ENCODE measurements around the gene PRDM10. TPM values are rescaled to one million over a fixed set of nuclear protein-coding genes. Genes with fewer than 3 reads are reported as not detected.
"Not testable (repeated sequence)": the region's sequence is repeated elsewhere in the genome, so short reads cannot be mapped to it uniquely, and the experiment has no call there.

PRDM10 gene
- total and polyA plus RNA-seq, 7 experiments from 2014 or later: 2.5 to 16.3 (median 13.4) TPM

DNA sequence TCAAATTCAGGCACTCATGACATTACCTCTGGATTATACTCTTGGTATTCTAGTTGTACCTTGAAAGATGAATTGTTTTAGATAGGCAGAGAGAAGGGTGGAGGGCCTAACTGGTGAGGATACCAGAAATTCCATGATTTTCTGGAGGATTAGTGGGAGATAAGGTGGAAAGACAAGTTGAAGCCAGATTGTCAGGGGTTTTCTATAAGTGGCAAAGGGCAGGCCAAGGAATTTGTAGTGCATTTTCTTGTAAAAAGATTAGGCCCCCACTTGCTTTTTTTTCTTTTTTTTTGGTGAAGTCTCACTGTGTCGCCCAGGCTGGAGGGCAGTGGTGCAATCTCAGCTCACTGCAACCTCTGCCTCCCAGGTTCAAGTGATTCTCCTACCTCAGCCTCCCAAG lies 28.4 kb upstream of the PRDM10 start:
- Histone ChIP-seq H3K9me3 (ENCODE audit: control insufficient read depth in 2 of 3, low read length in 3 of 3) (no peaks in the 10 kb centered on the region), H3K27me3 (ENCODE audit: control insufficient read depth in 2 of 2, insufficient read depth in 2 of 2, low read length in 2 of 2) (no peaks in the 10 kb centered on the region), H3K4me3 (ENCODE audit: low read length) (no peak overlapping the region), H3K4me1 (ENCODE audit: control insufficient read depth in 2 of 2, insufficient read depth in 2 of 2, low read length in 2 of 2) (no peaks in the 10 kb centered on the region), H3K27ac (ENCODE audit: low read depth, low read length) (no peak overlapping the region), H3K36me3 (ENCODE audit: control insufficient read depth in 2 of 3, insufficient read depth in 3 of 3, low read length in 3 of 3) (no peaks in the 10 kb centered on the region)
- ChIA-PET CTCF (no interaction called here), POLR2A (no interaction called here)
- H3K27ac Mint-ChIP-seq: no peak overlapping the region
- intact Hi-C loops (cut with micrococcal nuclease): no loop called here
- H3K9me3 Mint-ChIP-seq: no peaks in the 10 kb centered on the region
- no peaks in the 10 kb centered on the region for H3K4me1 Mint-ChIP-seq
- ATAC-seq: no peak
- no peak for DNase-seq
- H3K36me3 Mint-ChIP-seq: no peaks in the 10 kb centered on the region
- H3K27me3 Mint-ChIP-seq: peaks cover 0 to 4% (median 0%) of the 10 kb centered on the region in 5 donors
- H3K4me3 Mint-ChIP-seq: no peak overlapping the region

DNA sequence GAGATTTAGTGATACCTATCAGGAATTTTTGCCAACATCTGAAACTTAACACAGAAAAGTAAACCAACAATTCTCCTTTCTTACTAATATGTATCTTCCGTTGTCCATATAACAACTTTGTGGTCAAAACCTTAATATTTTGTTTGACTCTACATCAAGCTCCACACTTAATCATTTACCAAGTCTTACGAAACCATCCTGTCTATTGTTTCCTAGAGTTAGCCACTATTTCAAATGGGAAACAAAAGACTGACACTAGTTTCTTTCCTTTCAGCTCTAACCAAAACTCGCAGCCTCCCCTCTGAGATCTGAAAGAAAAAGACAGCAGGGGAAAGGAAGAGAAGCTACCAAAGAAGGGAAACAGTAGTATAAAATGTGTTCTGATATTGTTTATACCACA lies 26.5 kb upstream of the PRDM10 start:
- CTCF ChIA-PET: no interaction called here
- Mint-ChIP-seq H3K4me3 (no peak overlapping the region), H3K9me3 (no peaks in the 10 kb centered on the region), H3K27me3 (peaks cover 0 to 4% (median 0%) of the 10 kb centered on the region in 5 donors), H3K36me3 (no peaks in the 10 kb centered on the region), H3K4me1 (no peaks in the 10 kb centered on the region), H3K27ac (no peak overlapping the region)
- H3K27ac ChIP-seq (ENCODE audit: low read depth, low read length): no peak overlapping the region
- H3K4me3 ChIP-seq (ENCODE audit: low read length): no peak overlapping the region
- POLR2A ChIA-PET: no interaction called here
- H3K9me3 ChIP-seq (ENCODE audit: control insufficient read depth in 2 of 3, low read length in 3 of 3): no peaks in the 10 kb centered on the region
- ATAC-seq (no peak), DNase-seq (no peak)
- H3K27me3 ChIP-seq (ENCODE audit: control insufficient read depth in 2 of 2, insufficient read depth in 2 of 2, low read length in 2 of 2): no peaks in the 10 kb centered on the region
- no peaks in the 10 kb centered on the region for H3K4me1 ChIP-seq (ENCODE audit: control insufficient read depth in 2 of 2, insufficient read depth in 2 of 2, low read length in 2 of 2)
- no peaks in the 10 kb centered on the region for H3K36me3 ChIP-seq (ENCODE audit: control insufficient read depth in 2 of 3, insufficient read depth in 3 of 3, low read length in 3 of 3)
- intact Hi-C loops (cut with micrococcal nuclease): no loop called here

DNA sequence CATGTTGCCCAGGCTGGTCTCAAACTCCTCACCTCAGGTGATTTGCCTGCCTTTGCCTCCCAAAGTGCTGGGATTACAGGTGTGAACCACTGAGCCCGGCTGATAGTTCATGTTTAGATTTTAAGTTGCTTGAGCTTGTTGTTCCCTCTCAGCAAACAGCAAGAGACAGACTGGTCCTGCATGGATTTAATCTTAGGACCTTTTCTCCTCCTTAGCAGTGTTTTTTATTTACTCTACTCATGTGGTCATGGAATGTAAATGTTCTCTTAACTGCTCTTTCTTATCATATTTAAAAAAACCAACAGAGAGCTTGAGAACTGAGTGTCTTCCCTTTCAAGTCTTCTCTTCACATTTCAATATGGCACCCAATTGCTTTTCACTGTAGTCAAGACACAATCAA lies 22.7 kb upstream of the PRDM10 start:
- CTCF ChIA-PET: no interaction called here
- Mint-ChIP-seq H3K4me3 (no peak overlapping the region), H3K4me1 (no peaks in the 10 kb centered on the region), H3K27ac (no peak overlapping the region), H3K36me3 (no peaks in the 10 kb centered on the region), H3K27me3 (peaks cover 0 to 4% (median 0%) of the 10 kb centered on the region in 5 donors), H3K9me3 (no peaks in the 10 kb centered on the region)
- no peaks in the 10 kb centered on the region for H3K36me3 ChIP-seq (ENCODE audit: control insufficient read depth in 2 of 3, insufficient read depth in 3 of 3, low read length in 3 of 3)
- no peaks in the 10 kb centered on the region for H3K9me3 ChIP-seq (ENCODE audit: control insufficient read depth in 2 of 3, low read length in 3 of 3)
- POLR2A ChIA-PET: no interaction called here
- ATAC-seq: no peak
- DNase-seq: no peak
- H3K27ac ChIP-seq (ENCODE audit: low read depth, low read length): no peak overlapping the region
- intact Hi-C loops (cut with micrococcal nuclease): no loop called here
- H3K27me3 ChIP-seq (ENCODE audit: control insufficient read depth in 2 of 2, insufficient read depth in 2 of 2, low read length in 2 of 2): no peaks in the 10 kb centered on the region
- no peak overlapping the region for H3K4me3 ChIP-seq (ENCODE audit: low read length)
- no peaks in the 10 kb centered on the region for H3K4me1 ChIP-seq (ENCODE audit: control insufficient read depth in 2 of 2, insufficient read depth in 2 of 2, low read length in 2 of 2)

GRCh38 chr11:130024361-130024760 lies 21.7 kb upstream of the PRDM10 start:
- ChIA-PET CTCF (no interaction called here), POLR2A (interaction anchor here (0.6 kb wide), 1 partner anchor 93 kb away, joined by 3 read pairs; no protein-coding TSS in a partner anchor)
- Histone ChIP-seq H3K4me3 (ENCODE audit: low read length) (no peak overlapping the region), H3K27me3 (ENCODE audit: control insufficient read depth in 2 of 2, insufficient read depth in 2 of 2, low read length in 2 of 2) (no peaks in the 10 kb centered on the region), H3K9me3 (ENCODE audit: control insufficient read depth in 2 of 3, low read length in 3 of 3) (no peaks in the 10 kb centered on the region), H3K4me1 (ENCODE audit: control insufficient read depth in 2 of 2, insufficient read depth in 2 of 2, low read length in 2 of 2) (no peaks in the 10 kb centered on the region), H3K36me3 (ENCODE audit: control insufficient read depth in 2 of 3, insufficient read depth in 3 of 3, low read length in 3 of 3) (no peaks in the 10 kb centered on the region), H3K27ac (ENCODE audit: low read depth, low read length) (no peak overlapping the region)
- Mint-ChIP-seq H3K9me3 (no peaks in the 10 kb centered on the region), H3K4me3 (no peak overlapping the region), H3K27ac (no peak overlapping the region), H3K4me1 (no peaks in the 10 kb centered on the region), H3K27me3 (peaks cover 0 to 4% (median 0%) of the 10 kb centered on the region in 5 donors), H3K36me3 (no peaks in the 10 kb centered on the region)
- ATAC-seq (no peak), DNase-seq (no peak)
- intact Hi-C loops (cut with micrococcal nuclease): no loop called here

GRCh38 chr11:130023204-130023603 lies 20.6 kb upstream of the PRDM10 start:
- Mint-ChIP-seq H3K9me3 (no peaks in the 10 kb centered on the region), H3K27me3 (peaks cover 0 to 3% (median 0%) of the 10 kb centered on the region in 5 donors), H3K4me3 (no peak overlapping the region), H3K4me1 (no peaks in the 10 kb centered on the region), H3K36me3 (no peaks in the 10 kb centered on the region), H3K27ac (no peak overlapping the region)
- ATAC-seq (no peak), DNase-seq (no peak)
- Histone ChIP-seq H3K4me1 (ENCODE audit: control insufficient read depth in 2 of 2, insufficient read depth in 2 of 2, low read length in 2 of 2) (no peaks in the 10 kb centered on the region), H3K9me3 (ENCODE audit: control insufficient read depth in 2 of 3, low read length in 3 of 3) (no peaks in the 10 kb centered on the region), H3K27me3 (ENCODE audit: control insufficient read depth in 2 of 2, insufficient read depth in 2 of 2, low read length in 2 of 2) (no peaks in the 10 kb centered on the region), H3K36me3 (ENCODE audit: control insufficient read depth in 2 of 3, insufficient read depth in 3 of 3, low read length in 3 of 3) (no peaks in the 10 kb centered on the region), H3K27ac (ENCODE audit: low read depth, low read length) (no peak overlapping the region), H3K4me3 (ENCODE audit: low read length) (no peak overlapping the region)
- ChIA-PET CTCF (no interaction called here), POLR2A (no interaction called here)
- intact Hi-C loops (cut with micrococcal nuclease): no loop called here

GRCh38 chr11:130022799-130023198 lies 20.2 kb upstream of the PRDM10 start:
- H3K4me1 Mint-ChIP-seq: no peaks in the 10 kb centered on the region
- intact Hi-C loops (cut with micrococcal nuclease): no loop called here
- POLR2A ChIA-PET: no interaction called here
- no peak overlapping the region for H3K27ac Mint-ChIP-seq
- no peak overlapping the region for H3K4me3 Mint-ChIP-seq
- Histone ChIP-seq H3K9me3 (ENCODE audit: control insufficient read depth in 2 of 3, low read length in 3 of 3) (no peaks in the 10 kb centered on the region), H3K27ac (ENCODE audit: low read depth, low read length) (no peak overlapping the region), H3K27me3 (ENCODE audit: control insufficient read depth in 2 of 2, insufficient read depth in 2 of 2, low read length in 2 of 2) (no peaks in the 10 kb centered on the region), H3K4me3 (ENCODE audit: low read length) (no peak overlapping the region), H3K36me3 (ENCODE audit: control insufficient read depth in 2 of 3, insufficient read depth in 3 of 3, low read length in 3 of 3) (no peaks in the 10 kb centered on the region), H3K4me1 (ENCODE audit: control insufficient read depth in 2 of 2, insufficient read depth in 2 of 2, low read length in 2 of 2) (no peaks in the 10 kb centered on the region)
- CTCF ChIA-PET: no interaction called here
- DNase-seq (no peak), ATAC-seq (no peak)
- peaks cover 0 to 3% (median 0%) of the 10 kb centered on the region in 5 donors for H3K27me3 Mint-ChIP-seq
- no peaks in the 10 kb centered on the region for H3K36me3 Mint-ChIP-seq
- H3K9me3 Mint-ChIP-seq: no peaks in the 10 kb centered on the region

- H3K27me3 ChIP-seq (ENCODE audit: control insufficient read depth in 2 of 2, insufficient read depth in 2 of 2, low read length in 2 of 2); H3K36me3 ChIP-seq (ENCODE audit: control insufficient read depth in 2 of 3, insufficient read depth in 3 of 3, low read length in 3 of 3); H3K4me1 Mint-ChIP-seq; H3K27ac ChIP-seq (ENCODE audit: low read depth, low read length); ATAC-seq; H3K4me3 Mint-ChIP-seq; H3K36me3 Mint-ChIP-seq; H3K4me1 ChIP-seq (ENCODE audit: control insufficient read depth in 2 of 2, insufficient read depth in 2 of 2, low read length in 2 of 2); H3K9me3 Mint-ChIP-seq; H3K27me3 Mint-ChIP-seq; POLR2A ChIA-PET; CTCF ChIA-PET; DNase-seq; H3K4me3 ChIP-seq (ENCODE audit: low read length); intact Hi-C loops (cut with micrococcal nuclease); H3K27ac Mint-ChIP-seq; H3K9me3 ChIP-seq (ENCODE audit: control insufficient read depth in 2 of 3, low read length in 3 of 3): not testable (repeated sequence)
Measured at GRCh38 chr11:130021606-130022005, 19.0 kb upstream of the PRDM10 start.

Data from naive thymus-derived CD4-positive, alpha-beta T cell (primary cell).